ENCODE measurements around the gene UNC5C. TPM values are rescaled to one million over a fixed set of nuclear protein-coding genes. Genes with fewer than 3 reads are reported as not detected.

The UNC5C gene
- total and polyA plus RNA-seq, 2 of the 8 experiments (the other 6 are each of a cell fraction or from before 2014, with no cell fraction given) = 0.30 to 1.3 TPM

GRCh38 chr4:95255396-95256107, 293.2 kb downstream of the UNC5C start:
- H2AK5ac ChIP-seq (ENCODE audit: low read depth, low read length) = no peak overlapping the region
- FAIRE-seq (no peak), DNase-seq (ENCODE audit: low read depth in 1 of 2, low spot score in 2 of 2) (no peak)
- no peaks in the 10 kb centered on the region for H3K9me3 ChIP-seq (ENCODE audit: insufficient read depth in 2 of 2, low read depth in 1 of 2, low read length in 1 of 2)
- H3K9ac ChIP-seq (replicated peaks in 1 of 4; ENCODE audit: extremely low read depth in 1 of 4, low read depth in 3 of 4, low read length in 3 of 4) = no peak overlapping the region
- no peak overlapping the region for H2BK20ac ChIP-seq (ENCODE audit: low read length)
- ChIA-PET CTCF (ENCODE audit: partially characterized antibody) (no interaction called here), POLR2A (ENCODE audit: partially characterized antibody) (no interaction called here)
- H3K79me1 ChIP-seq (ENCODE audit: low read depth, low read length) = no peaks in the 10 kb centered on the region
- H2BK15ac ChIP-seq (ENCODE audit: low read length) = no peak overlapping the region
- H4K91ac ChIP-seq (replicated peaks; ENCODE audit: insufficient read length, low read length) = no peak overlapping the region
- no peak overlapping the region for H2BK12ac ChIP-seq (ENCODE audit: low read depth, low read length)
- H3K56ac ChIP-seq (replicated peaks; ENCODE audit: insufficient read length, low read depth, low read length) = no peak overlapping the region
- H3K36me3 ChIP-seq (ENCODE audit: control insufficient read depth in 2 of 4, insufficient read depth in 4 of 4, low read length in 3 of 4) = no peaks in the 10 kb centered on the region
- no peaks in the 10 kb centered on the region for H3K79me2 ChIP-seq (ENCODE audit: control insufficient read depth in 1 of 2, insufficient read depth in 2 of 2, low read length in 2 of 2)
- H3K4me3 ChIP-seq (ENCODE audit: extremely low read depth in 1 of 4, insufficient read depth in 2 of 4, low read depth in 3 of 4, low read length in 4 of 4) = no peak overlapping the region
- H2BK5ac ChIP-seq (ENCODE audit: low read depth, low read length) = no peak overlapping the region
- H4K20me1 ChIP-seq (replicated peaks in 1 of 2; ENCODE audit: control insufficient read depth in 1 of 2, insufficient read depth in 2 of 2, low read length in 2 of 2) = no peaks in the 10 kb centered on the region
- no peak overlapping the region for H3K23ac ChIP-seq (ENCODE audit: insufficient read length)
- 86% methylated on average over 8 of the region's 8 CpGs; no CpG with 5 or more reads in 1 of the 2 experiments for WGBS, 2 experiments (ENCODE audit: extremely low coverage in 1 of 2, insufficient coverage in 1 of 2, insufficient read length in 1 of 2, insufficient replicate concordance in 2 of 2, low coverage in 1 of 2, low lambda C conversion rate in 2 of 2, missing lambda C conversion rate in 1 of 2)
- H4K8ac ChIP-seq (ENCODE audit: extremely low read depth, insufficient read depth, low read length) = no peak overlapping the region
- H3K27me3 ChIP-seq (replicated peaks in 1 of 4; ENCODE audit: control insufficient read depth in 3 of 4, extremely low read depth in 1 of 4, insufficient read depth in 3 of 4, low read length in 3 of 4) = no peaks in the 10 kb centered on the region
- no peak overlapping the region for H4K5ac ChIP-seq (ENCODE audit: insufficient read length, low read depth, low read length)
- H3K14ac ChIP-seq (ENCODE audit: insufficient read length) = no peak overlapping the region
- H3K4me2 ChIP-seq (ENCODE audit: insufficient read depth in 1 of 2, low read depth in 2 of 2, low read length in 2 of 2) = no peak overlapping the region
- no peak overlapping the region for H2AFZ ChIP-seq (ENCODE audit: low read length)
- H3K18ac ChIP-seq (ENCODE audit: extremely low read depth, low read length) = 0 out of 2 replicates have a peak overlapping the region, but pooled peaks have one; percentile 27
- H3K4ac ChIP-seq (replicated peaks; ENCODE audit: insufficient read length, low read depth, low read length) = no peak overlapping the region
- no peak overlapping the region for H2BK120ac ChIP-seq (replicated peaks; ENCODE audit: low read depth, low read length)
- TF ChIP-seq JUN (IDR thresholded peaks at IDR 0.05; ENCODE audit: low read depth, low read length) (no peak), CEBPB (IDR thresholded peaks at IDR 0.05; ENCODE audit: low read depth, low read length) (no peak), CTCF (IDR thresholded peaks at IDR 0.05; ENCODE audit: control extremely low read depth in 1 of 3, insufficient read depth in 1 of 3, low read depth in 1 of 3, low read length in 3 of 3) (no peak), BCL11A (IDR thresholded peaks at IDR 0.05; ENCODE audit: low read depth in 2 of 2, low read length in 2 of 2) (no peak), JUND (IDR thresholded peaks at IDR 0.05; ENCODE audit: low read length) (no peak), SIN3A (conservative IDR thresholded peaks at IDR 0.05 in 1 of 2, IDR thresholded peaks at IDR 0.05 in 1 of 2; ENCODE audit: low read depth in 1 of 2, low read length in 2 of 2) (no peak), SIRT6 (IDR thresholded peaks at IDR 0.05; ENCODE audit: low read length) (no peak)
- H3K23me2 ChIP-seq (ENCODE audit: low read depth, low read length) = no peaks in the 10 kb centered on the region
- H3K4me1 ChIP-seq (replicated peaks in 1 of 4; ENCODE audit: control insufficient read depth in 3 of 4, insufficient read depth in 4 of 4, low read length in 3 of 4) = no peaks in the 10 kb centered on the region
- H3K27ac ChIP-seq (ENCODE audit: low read depth, low read length) = no peak overlapping the region
